ENCODE measurements around the gene FOXF1.

FOXF1 gene

GRCh38 chr16:86519649-86520316 is 9.5 kb downstream of the FOXF1 start:
- Histone ChIP-seq H3K4me3 (ENCODE audit: extremely low read depth, insufficient read depth, low read length, poor library complexity, severe bottlenecking) (no peak overlapping the region), H3K4me1 (ENCODE audit: control insufficient read depth, insufficient read depth, low read length, poor library complexity, severe bottlenecking) (peaks cover 12% of the 10 kb centered on the region), H3K9me3 (ENCODE audit: control insufficient read depth, low read length) (no peaks in the 10 kb centered on the region), H3K36me3 (ENCODE audit: control insufficient read depth, insufficient read depth, low read length) (peaks cover 8% of the 10 kb centered on the region), H3K27ac (ENCODE audit: low read depth, low read length, severe bottlenecking) (no peak overlapping the region)
- WGBS, 2 experiments (ENCODE audit: insufficient coverage in 2 of 2), result 27 to 34% methylated on average over 28 to 31 of the region's 31 CpGs

- H3K4me3 ChIP-seq (ENCODE audit: extremely low read depth, insufficient read depth, low read length, poor library complexity, severe bottlenecking), result no peak overlapping the region
- 68 to 71% methylated on average over 20 to 24 of the region's 30 CpGs for WGBS, 2 experiments (ENCODE audit: insufficient coverage in 2 of 2)
- no peak overlapping the region for H3K27ac ChIP-seq (ENCODE audit: low read depth, low read length, severe bottlenecking)
- H3K9me3 ChIP-seq (ENCODE audit: control insufficient read depth, low read length), result no peaks in the 10 kb centered on the region
- H3K4me1 ChIP-seq (ENCODE audit: control insufficient read depth, insufficient read depth, low read length, poor library complexity, severe bottlenecking), result peaks cover 8% of the 10 kb centered on the region
- peaks cover under 1% of the 10 kb centered on the region for H3K36me3 ChIP-seq (ENCODE audit: control insufficient read depth, insufficient read depth, low read length)
Measured at GRCh38 chr16:86520317-86521210, 10.2 kb downstream of the FOXF1 start.

- Histone ChIP-seq H3K36me3 (ENCODE audit: control insufficient read depth, insufficient read depth, low read length) (no peaks in the 10 kb centered on the region), H3K4me3 (ENCODE audit: extremely low read depth, insufficient read depth, low read length, poor library complexity, severe bottlenecking) (no peak overlapping the region), H3K27ac (ENCODE audit: low read depth, low read length, severe bottlenecking) (no peak overlapping the region), H3K4me1 (ENCODE audit: control insufficient read depth, insufficient read depth, low read length, poor library complexity, severe bottlenecking) (peaks cover 5% of the 10 kb centered on the region), H3K9me3 (ENCODE audit: control insufficient read depth, low read length) (no peaks in the 10 kb centered on the region)
- 87 to 88% methylated on average over 25 to 28 of the region's 35 CpGs for WGBS, 2 experiments (ENCODE audit: insufficient coverage in 2 of 2)
Measured at GRCh38 chr16:86521236-86522197, 11.2 kb downstream of the FOXF1 start.

- Histone ChIP-seq H3K36me3 (ENCODE audit: control insufficient read depth, insufficient read depth, low read length) (no peaks in the 10 kb centered on the region), H3K4me1 (ENCODE audit: control insufficient read depth, insufficient read depth, low read length, poor library complexity, severe bottlenecking) (peaks cover 5% of the 10 kb centered on the region), H3K27ac (ENCODE audit: low read depth, low read length, severe bottlenecking) (no peak overlapping the region), H3K4me3 (ENCODE audit: extremely low read depth, insufficient read depth, low read length, poor library complexity, severe bottlenecking) (no peak overlapping the region), H3K9me3 (ENCODE audit: control insufficient read depth, low read length) (no peaks in the 10 kb centered on the region)
- WGBS, 2 experiments (ENCODE audit: insufficient coverage in 2 of 2), result 89 to 90% methylated on average over 13 to 16 of the region's 16 CpGs
Measured at GRCh38 chr16:86522634-86523033, 12.3 kb downstream of the FOXF1 start.

- H3K4me3 ChIP-seq (ENCODE audit: extremely low read depth, insufficient read depth, low read length, poor library complexity, severe bottlenecking), result no peak overlapping the region
- no peak overlapping the region for H3K27ac ChIP-seq (ENCODE audit: low read depth, low read length, severe bottlenecking)
- H3K36me3 ChIP-seq (ENCODE audit: control insufficient read depth, insufficient read depth, low read length), result no peaks in the 10 kb centered on the region
- H3K4me1 ChIP-seq (ENCODE audit: control insufficient read depth, insufficient read depth, low read length, poor library complexity, severe bottlenecking), result peaks cover 5% of the 10 kb centered on the region
- 72 to 96% methylated on average over 2 of the region's 5 CpGs for WGBS, 2 experiments (ENCODE audit: insufficient coverage in 2 of 2)
- no peaks in the 10 kb centered on the region for H3K9me3 ChIP-seq (ENCODE audit: control insufficient read depth, low read length)
Measured at GRCh38 chr16:86523166-86523740, 12.9 kb downstream of the FOXF1 start.

- Histone ChIP-seq H3K9me3 (ENCODE audit: control insufficient read depth, low read length) (no peaks in the 10 kb centered on the region), H3K4me3 (ENCODE audit: extremely low read depth, insufficient read depth, low read length, poor library complexity, severe bottlenecking) (no peak overlapping the region), H3K36me3 (ENCODE audit: control insufficient read depth, insufficient read depth, low read length) (no peaks in the 10 kb centered on the region), H3K27ac (ENCODE audit: low read depth, low read length, severe bottlenecking) (no peak overlapping the region), H3K4me1 (ENCODE audit: control insufficient read depth, insufficient read depth, low read length, poor library complexity, severe bottlenecking) (peaks cover 5% of the 10 kb centered on the region)
- 90 to 93% methylated on average over 5 to 6 of the region's 6 CpGs for WGBS, 2 experiments (ENCODE audit: insufficient coverage in 2 of 2)
Measured at GRCh38 chr16:86524029-86524428, 13.7 kb downstream of the FOXF1 start.

- 68 to 74% methylated on average over 11 to 12 of the region's 12 CpGs for WGBS, 2 experiments (ENCODE audit: insufficient coverage in 2 of 2)
- Histone ChIP-seq H3K9me3 (ENCODE audit: control insufficient read depth, low read length) (no peaks in the 10 kb centered on the region), H3K4me1 (ENCODE audit: control insufficient read depth, insufficient read depth, low read length, poor library complexity, severe bottlenecking) (no peaks in the 10 kb centered on the region), H3K4me3 (ENCODE audit: extremely low read depth, insufficient read depth, low read length, poor library complexity, severe bottlenecking) (no peak overlapping the region), H3K36me3 (ENCODE audit: control insufficient read depth, insufficient read depth, low read length) (no peaks in the 10 kb centered on the region), H3K27ac (ENCODE audit: low read depth, low read length, severe bottlenecking) (no peak overlapping the region)
Measured at GRCh38 chr16:86525696-86526095, 15.4 kb downstream of the FOXF1 start.

GRCh38 chr16:86527366-86527765 is 17.0 kb downstream of the FOXF1 start:
- no peak overlapping the region for H3K4me3 ChIP-seq (ENCODE audit: extremely low read depth, insufficient read depth, low read length, poor library complexity, severe bottlenecking)
- no peaks in the 10 kb centered on the region for H3K36me3 ChIP-seq (ENCODE audit: control insufficient read depth, insufficient read depth, low read length)
- no peaks in the 10 kb centered on the region for H3K4me1 ChIP-seq (ENCODE audit: control insufficient read depth, insufficient read depth, low read length, poor library complexity, severe bottlenecking)
- H3K27ac ChIP-seq (ENCODE audit: low read depth, low read length, severe bottlenecking), result no peak overlapping the region
- no peaks in the 10 kb centered on the region for H3K9me3 ChIP-seq (ENCODE audit: control insufficient read depth, low read length)
- WGBS, 2 experiments (ENCODE audit: insufficient coverage in 2 of 2), result 93% methylated on average over 11 to 12 of the region's 15 CpGs

- H3K27ac ChIP-seq (ENCODE audit: low read depth, low read length, severe bottlenecking), result no peak overlapping the region
- no peak overlapping the region for H3K4me3 ChIP-seq (ENCODE audit: extremely low read depth, insufficient read depth, low read length, poor library complexity, severe bottlenecking)
- no peaks in the 10 kb centered on the region for H3K36me3 ChIP-seq (ENCODE audit: control insufficient read depth, insufficient read depth, low read length)
- no peaks in the 10 kb centered on the region for H3K9me3 ChIP-seq (ENCODE audit: control insufficient read depth, low read length)
- WGBS, 2 experiments (ENCODE audit: insufficient coverage in 2 of 2), result 94 to 96% methylated on average over 36 to 37 of the region's 38 CpGs
- no peaks in the 10 kb centered on the region for H3K4me1 ChIP-seq (ENCODE audit: control insufficient read depth, insufficient read depth, low read length, poor library complexity, severe bottlenecking)
Measured at GRCh38 chr16:86528061-86528929, 18.0 kb downstream of the FOXF1 start.
